Iris pigment epithelial cell (primary cell): ENCODE data around the gene B4GALT1.
A peak's percentile ranks its signal among the peaks of the same experiment; 100 is the strongest.
"Not testable (repeated sequence)": the region's sequence is repeated elsewhere in the genome, so short reads cannot be mapped to it uniquely, and the experiment has no call there.

Experiments used
- DNase-seq: peaks from one replicate; pipeline ENCODE4 v3.0.0-alpha.2; 2011; ENCODE audit warnings: low read depth

The B4GALT1 gene

DNA sequence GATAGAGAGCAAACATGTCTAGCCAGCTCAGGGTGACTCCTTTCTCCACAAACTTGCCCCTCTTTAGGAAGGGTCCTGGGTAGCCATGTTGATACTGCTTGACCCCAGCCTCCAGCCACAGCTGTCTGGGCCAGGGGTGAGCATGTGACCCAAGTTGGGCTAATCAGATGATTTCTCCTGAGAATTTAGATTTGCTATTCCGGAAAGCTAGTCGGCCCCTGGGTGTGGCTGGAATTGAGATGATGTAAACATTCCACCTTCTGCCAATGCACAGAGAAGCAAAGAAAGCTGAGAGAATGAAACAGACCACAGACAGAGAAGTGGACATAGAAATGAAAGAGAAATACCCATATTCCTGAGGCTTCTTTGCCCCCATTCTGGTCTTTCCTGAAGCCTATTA, 17.8 kb upstream of the B4GALT1 start:
- peak; percentile 44 for DNase-seq

DNA sequence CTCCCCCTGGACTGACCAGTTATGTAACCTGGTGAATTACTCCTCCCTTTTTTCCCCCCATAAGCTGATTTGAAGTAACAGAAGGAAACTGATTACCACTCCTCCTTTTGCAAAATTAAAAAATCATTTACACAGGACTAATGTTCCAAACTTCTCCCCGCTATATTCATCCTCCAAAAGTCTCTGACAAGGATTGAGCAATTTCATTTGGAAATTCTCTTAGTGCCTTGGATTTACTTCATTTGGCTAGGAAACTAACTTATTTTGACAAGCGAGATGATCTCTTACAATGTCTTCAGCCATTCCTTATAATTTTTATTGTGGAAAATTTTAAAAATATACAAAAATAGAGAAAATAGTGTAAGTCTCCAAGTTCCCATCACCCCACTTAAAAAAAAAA, 15.4 kb upstream of the B4GALT1 start:
- DNase-seq, result no peak

GRCh38 chr9:33180526-33181184, 13.5 kb upstream of the B4GALT1 start:
- peak; percentile 48 for DNase-seq

GRCh38 chr9:33178972-33179697, 12.0 kb upstream of the B4GALT1 start:
- no peak for DNase-seq

- no peak for DNase-seq
Measured at GRCh38 chr9:33177639-33178038, 10.5 kb upstream of the B4GALT1 start.

DNA sequence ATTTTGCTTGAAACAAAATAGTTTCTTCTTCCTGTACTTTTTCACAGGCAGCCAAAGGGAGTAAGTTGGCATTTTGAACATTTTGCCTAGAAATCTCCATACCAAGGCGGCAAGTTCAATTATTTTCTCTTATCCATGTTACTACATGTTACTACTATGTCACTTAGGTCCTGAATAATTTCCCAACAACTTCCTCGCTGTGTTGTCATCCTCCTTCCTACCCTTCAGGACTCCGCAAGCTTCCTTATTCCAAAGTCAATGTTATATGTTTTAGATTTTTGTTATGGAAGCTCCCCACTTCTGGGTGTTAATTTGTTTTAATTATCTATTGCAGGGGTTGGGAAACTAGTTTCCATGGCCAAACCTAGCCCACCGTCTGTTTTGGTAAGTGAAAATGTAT, 9.9 kb upstream of the B4GALT1 start:
- no peak for DNase-seq

GRCh38 chr9:33175649-33176325, 8.7 kb upstream of the B4GALT1 start:
- DNase-seq, result no peak

DNA sequence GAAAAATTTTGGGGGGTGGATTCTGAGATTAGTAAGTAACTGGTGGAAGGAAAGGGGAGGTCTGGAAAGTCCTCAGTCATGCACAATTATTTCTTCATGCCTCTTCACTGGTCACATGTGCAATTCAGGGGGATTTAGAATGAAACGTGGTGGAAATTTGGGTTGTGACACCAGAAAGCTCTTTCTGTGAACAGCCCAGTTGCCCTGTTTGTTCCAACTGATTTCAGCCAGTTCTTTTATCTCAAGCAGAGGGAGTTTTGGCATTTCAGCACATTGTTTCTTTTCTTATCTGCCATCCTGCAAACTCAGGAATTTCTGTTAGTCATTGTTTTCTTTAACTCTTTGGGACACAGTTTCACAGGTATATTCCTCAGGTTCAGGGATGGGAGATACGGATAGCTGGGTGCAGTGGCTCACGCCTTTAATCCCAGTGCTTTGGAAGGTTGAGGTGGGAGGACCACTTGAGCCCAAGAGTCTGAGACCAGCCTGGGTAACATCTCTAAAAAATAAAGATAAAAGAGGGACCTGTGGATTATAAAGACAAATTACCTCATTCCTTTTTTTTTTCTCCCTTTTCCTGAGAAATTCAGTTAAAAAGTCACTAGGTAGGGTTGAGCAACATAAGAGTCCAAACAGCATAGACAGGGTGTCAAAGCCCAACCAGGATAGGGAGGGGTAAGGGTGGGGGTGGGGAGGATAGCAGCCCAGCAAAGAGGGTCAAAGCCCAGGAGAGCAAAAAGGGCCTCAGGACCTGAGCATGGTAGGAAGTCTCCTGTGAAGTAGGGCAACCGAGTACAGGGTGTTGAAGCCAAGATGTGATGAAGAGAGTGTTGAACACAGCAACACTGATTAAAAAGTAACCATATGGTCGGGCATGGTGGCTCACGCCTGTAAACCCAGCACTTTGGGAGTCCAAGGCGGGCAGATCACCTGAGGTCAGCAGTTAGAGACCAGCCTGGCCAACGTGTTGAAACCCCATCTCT, 5.4 kb upstream of the B4GALT1 start:
- peak; percentile 55 for DNase-seq

DNA sequence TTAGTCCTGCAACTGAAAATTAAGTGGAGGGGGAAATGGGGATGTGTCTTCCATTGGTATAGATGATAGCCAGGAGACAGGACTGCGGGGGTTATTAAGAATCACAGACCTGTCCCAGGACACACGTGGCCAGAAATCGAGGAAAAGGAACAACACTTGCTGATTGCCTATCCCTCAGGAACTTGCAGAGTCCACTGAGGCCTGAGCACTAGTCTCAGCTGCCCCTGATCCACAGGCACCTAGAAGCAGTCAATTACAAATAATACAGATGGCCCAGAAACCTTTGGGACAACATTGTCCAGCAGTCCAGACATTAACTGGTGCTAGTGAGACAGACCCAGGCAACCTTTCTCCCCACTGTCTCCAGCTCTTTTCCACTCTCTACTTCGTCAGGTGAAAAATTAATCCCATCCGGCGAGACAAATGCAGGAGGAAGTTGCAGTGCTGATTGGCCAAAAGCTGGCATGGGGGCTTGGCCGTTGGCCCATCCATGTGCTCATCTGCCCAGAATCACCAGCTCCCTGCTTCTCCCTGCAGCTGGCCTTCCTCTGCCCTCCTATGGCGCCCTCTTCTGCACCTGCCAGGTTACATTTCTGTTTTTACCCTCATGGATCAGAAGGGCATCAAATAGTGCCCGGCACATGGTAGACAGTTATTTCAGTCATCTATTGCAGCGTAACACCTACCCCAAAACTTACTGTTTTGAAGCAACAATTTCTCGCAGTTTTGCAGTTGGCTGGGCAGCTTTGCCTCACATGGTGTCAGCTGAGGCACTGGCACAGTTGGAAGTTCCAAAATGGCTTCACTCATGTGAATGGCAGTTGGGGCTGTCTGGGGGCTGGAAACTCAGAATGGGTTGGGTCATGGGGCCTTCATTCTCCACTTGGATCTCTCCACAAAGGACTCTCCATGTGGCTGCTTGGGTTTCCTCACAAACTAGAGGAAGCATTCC, 3.6 kb upstream of the B4GALT1 start:
- no peak for DNase-seq

DNA sequence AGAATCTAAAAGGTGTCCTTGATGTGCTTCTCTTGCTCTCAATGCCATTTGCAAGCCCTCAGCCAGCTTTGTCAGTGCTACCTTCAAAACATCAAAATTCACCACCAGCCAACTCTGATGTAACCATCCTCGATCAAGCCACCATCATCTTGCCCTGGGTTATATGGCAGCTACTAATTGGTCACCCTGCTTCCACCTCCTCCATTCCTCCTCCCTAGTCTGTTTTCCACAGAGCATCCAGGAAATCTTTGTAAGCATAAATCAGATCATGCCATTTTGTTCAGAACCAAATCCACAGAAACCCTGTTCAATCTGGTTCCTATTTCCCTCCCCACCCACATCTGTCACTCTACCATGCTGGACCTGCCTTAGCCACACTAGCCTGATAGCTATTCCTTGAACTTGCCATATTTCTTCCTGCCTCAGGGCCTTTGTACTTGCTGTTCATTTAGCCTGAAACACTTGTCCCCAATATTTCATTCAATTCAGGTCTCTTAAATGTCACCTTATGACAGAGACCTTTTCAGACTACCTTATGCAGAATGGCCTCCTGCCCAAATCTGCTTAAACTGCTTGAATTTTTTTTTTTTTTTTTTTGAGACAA, 1.9 kb upstream of the B4GALT1 start:
- no peak for DNase-seq

DNA sequence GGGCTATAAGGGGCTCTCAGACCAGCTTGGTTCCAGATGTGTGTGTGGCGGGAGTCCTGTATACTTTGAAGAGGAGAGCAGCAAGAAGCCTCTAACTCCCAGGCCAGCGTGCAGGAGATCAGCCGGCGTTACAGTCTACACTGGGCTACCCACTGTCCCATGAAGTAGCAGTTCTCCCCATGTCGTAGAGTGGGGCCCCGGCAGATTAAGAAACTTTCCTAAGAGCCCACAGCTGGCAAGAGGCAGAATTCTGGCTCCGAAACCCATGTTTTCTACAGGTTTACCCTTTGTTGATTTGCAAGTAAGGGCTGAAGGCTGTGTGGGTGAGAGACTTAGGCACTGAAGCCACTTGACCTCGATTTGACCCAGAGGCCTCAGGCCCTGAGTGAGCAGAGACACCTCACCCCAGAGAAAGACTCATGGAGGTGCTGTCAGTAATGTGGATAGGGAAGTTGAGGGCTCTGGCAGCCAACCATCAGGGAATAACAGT, 881 bp upstream of the B4GALT1 start:
- no peak for DNase-seq

GRCh38 chr9:33166231-33167083, 679 bp downstream of the B4GALT1 start:
- DNase-seq, result peak; percentile 34

- DNase-seq, result peak; percentile 89
Measured at GRCh38 chr9:33165263-33166151, 1.6 kb downstream of the B4GALT1 start.

GRCh38 chr9:33164921-33165262, 2.2 kb downstream of the B4GALT1 start:
- not testable (repeated sequence) for DNase-seq

- DNase-seq, result no peak
Measured at GRCh38 chr9:33164138-33164809, 2.9 kb downstream of the B4GALT1 start.

- DNase-seq, result no peak
Measured at GRCh38 chr9:33163433-33164137, 3.6 kb downstream of the B4GALT1 start.

GRCh38 chr9:33162721-33163311, 4.3 kb downstream of the B4GALT1 start:
- DNase-seq, result peak; percentile 92
